ES-I3 (cell line): Measurements from ENCODE around the gene CAPN15.
"Not testable (repeated sequence)": the region's sequence is repeated elsewhere in the genome, so short reads cannot be mapped to it uniquely, and the experiment has no call there.

Experiments
- H3K36me3 ChIP-seq: 2 replicates; pipeline ENCODE4 v1.6.1; 2013; ENCODE audit warnings: mild to moderate bottlenecking, low read length, control low read depth, moderate library complexity; ENCODE audit not compliant: insufficient read depth
- H3K4me1 ChIP-seq: 2 replicates; pipeline ENCODE4 v1.6.1; 2013; ENCODE audit warnings: mild to moderate bottlenecking, control low read depth, low read length; ENCODE audit not compliant: insufficient read depth
- H3K9ac ChIP-seq: 2 replicates; pipeline ENCODE4 v1.6.1; 2013; ENCODE audit warnings: low read depth, mild to moderate bottlenecking, low read length, moderate library complexity
- H3K9me3 ChIP-seq: 2 replicates; pipeline ENCODE4 v1.6.1; 2013; ENCODE audit warnings: mild to moderate bottlenecking, low read length, moderate library complexity; ENCODE audit not compliant: control insufficient read depth, insufficient read depth

The CAPN15 gene

GRCh38 chr16:595942-596735 is 68.6 kb downstream of the CAPN15 start:
- H3K4me1 ChIP-seq, result no peaks in the 10 kb centered on the region
- H3K9me3 ChIP-seq, result no peaks in the 10 kb centered on the region
- H3K36me3 ChIP-seq, result no peaks in the 10 kb centered on the region
- H3K9ac ChIP-seq, result no peak overlapping the region

GRCh38 chr16:596736-597060 is 69.2 kb downstream of the CAPN15 start:
- Histone ChIP-seq H3K4me1 (no peaks in the 10 kb centered on the region), H3K9ac (no peak overlapping the region), H3K36me3 (no peaks in the 10 kb centered on the region), H3K9me3 (no peaks in the 10 kb centered on the region)

DNA sequence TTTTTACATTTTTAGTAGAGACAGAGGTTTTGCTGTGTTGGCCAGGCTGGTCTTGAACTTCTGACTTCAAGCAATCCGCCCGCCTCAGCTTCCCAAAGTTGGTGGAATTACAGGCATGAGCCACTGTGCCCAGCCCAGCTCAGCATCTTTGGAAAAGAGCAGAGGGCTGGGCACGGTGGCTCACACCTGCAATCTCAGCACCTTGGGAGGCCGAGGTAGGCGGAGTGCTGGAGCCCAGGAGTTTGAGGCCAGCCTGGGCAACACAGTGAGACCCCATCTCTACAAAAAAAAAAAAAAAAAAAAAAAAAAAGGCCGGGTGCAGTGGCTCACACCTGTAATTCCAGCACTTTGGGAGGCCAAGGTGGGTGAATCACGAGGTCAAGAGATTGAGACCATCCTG is 70.1 kb downstream of the CAPN15 start:
- not testable (repeated sequence) for H3K36me3 ChIP-seq, H3K9me3 ChIP-seq, H3K4me1 ChIP-seq, H3K9ac ChIP-seq

DNA sequence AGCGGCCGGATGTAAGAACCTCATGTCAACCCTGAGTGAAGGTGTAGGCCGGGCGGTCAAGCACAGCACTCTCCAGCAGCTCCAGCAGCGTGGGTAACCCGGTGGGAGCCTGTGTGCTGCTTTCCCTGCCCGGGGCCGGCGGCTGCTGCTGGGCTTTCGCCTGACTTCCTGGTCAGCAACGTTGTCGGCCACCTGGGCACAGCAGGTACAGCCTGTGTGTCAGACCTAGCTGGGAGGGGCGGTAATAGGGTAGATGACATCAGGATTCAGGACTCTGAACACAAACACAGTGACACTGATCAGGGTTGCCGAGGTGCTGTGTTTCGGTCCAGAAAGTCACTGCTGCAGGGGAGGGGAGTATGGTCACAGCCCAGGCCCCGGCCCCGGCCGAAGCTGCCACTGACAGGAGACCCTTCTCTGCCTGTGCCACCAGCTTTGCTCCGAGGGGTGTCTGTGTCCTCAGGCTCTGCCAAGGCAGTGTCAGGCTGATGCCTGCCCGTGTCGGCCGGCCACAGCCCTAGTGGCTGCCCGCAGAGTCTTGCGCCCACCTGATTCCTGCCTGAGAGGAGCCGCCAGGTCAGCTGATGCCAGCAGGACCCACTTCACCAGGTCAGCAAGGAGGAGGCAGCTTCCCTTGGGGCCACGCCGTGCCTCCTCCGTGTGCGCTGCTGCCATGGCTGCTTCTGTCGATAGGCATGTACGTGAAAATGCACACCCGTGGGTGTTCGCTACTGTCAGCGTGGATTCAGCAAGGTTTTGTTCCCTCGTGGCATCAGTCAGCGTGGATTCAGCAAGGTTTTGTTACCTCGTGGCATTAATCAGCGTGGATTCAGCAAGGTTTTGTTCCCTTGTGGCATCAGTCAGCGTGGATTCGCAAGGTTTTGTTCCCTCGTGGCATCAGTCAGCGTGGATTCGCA is 71.6 kb downstream of the CAPN15 start:
- no peaks in the 10 kb centered on the region for H3K4me1 ChIP-seq
- no peaks in the 10 kb centered on the region for H3K36me3 ChIP-seq
- no peaks in the 10 kb centered on the region for H3K9me3 ChIP-seq
- H3K9ac ChIP-seq, result no peak overlapping the region

GRCh38 chr16:600781-601180 is 73.3 kb downstream of the CAPN15 start:
- Histone ChIP-seq H3K9me3 (no peaks in the 10 kb centered on the region; the same call in 1 of the 2 replicates), H3K36me3 (no peaks in the 10 kb centered on the region), H3K4me1 (no peaks in the 10 kb centered on the region), H3K9ac (no peak overlapping the region)

DNA sequence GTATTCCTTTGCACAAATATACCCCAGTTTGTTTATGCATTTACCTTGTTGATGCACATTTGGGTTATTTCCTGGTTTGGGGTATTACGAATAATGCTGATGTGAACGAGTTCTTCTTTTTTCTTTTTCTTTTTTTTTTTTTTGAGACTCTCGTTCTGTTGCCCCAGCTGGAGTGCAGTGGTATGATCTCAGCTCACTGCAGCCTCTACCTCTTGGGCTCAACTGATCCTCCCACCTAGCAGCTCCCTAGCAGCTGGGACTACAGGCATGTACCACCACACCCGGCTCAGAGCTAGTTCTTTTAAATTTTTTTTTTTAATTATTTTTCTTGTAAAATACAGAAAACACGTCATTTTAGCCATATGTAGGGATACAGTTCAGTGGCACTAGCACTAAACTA is 76.4 kb downstream of the CAPN15 start:
- Histone ChIP-seq H3K36me3 (no peaks in the 10 kb centered on the region), H3K4me1 (no peaks in the 10 kb centered on the region)

More for the DNA sequence above, 76.4 kb downstream of the CAPN15 start:
- Histone ChIP-seq H3K9ac (no peak overlapping the region), H3K9me3 (no peaks in the 10 kb centered on the region; the same call in 1 of the 2 replicates)
